Panc1 (cell line): Measurements from ENCODE around the gene ARL11. TPM values are rescaled to one million over a fixed set of nuclear protein-coding genes. Genes with fewer than 3 reads are reported as not detected.

ENCODE experiments used
- ATAC-seq: fragments of 200-7000 bp; cut with Tn5 transposase; 2 replicates; pipeline ENCODE4 v1.9.1; 2020; ENCODE audit warnings: mild to moderate bottlenecking, moderate library complexity
- BruUV-seq: library from RNA; stranded (reverse); fragments of 400-500 nt; replicated peaks from 2 replicates; lab custom pipeline; 2021; lab: Mats Ljungman, UMichigan
- CTCF ChIA-PET: fragments of 300-600 bp; sonication (Branson Sonifier 250); formaldehyde crosslinking; loops from one replicate; lab custom pipeline; 2022; ENCODE audit warnings: antibody characterized with exemption; lab: Charles Lee
- POLR2A ChIA-PET: fragments of 300-600 bp; sonication (Branson Sonifier 250); formaldehyde crosslinking; loops from one replicate; lab custom pipeline; 2022; ENCODE audit warnings: antibody characterized with exemption; lab: Charles Lee
- DNase-seq: peaks from one replicate; pipeline ENCODE4 v3.0.0-alpha.2; 2010; ENCODE audit warnings: low read depth, low spot score
- H3K27ac ChIP-seq: 2 replicates; pipeline ENCODE4 v1.5.1; 2011; ENCODE audit warnings: mild to moderate bottlenecking, low read length, inconsistent platforms
- H3K27me3 ChIP-seq: fragments of 200-500 bp; sonication (Bioruptor generic); 2 replicates; pipeline ENCODE4 v1.6.0; 2014; ENCODE audit warnings: low read length, inconsistent platforms; ENCODE audit not compliant: control insufficient read depth, insufficient read depth
- H3K36me3 ChIP-seq: fragments of 200-500 bp; sonication (Bioruptor generic); 2 replicates; pipeline ENCODE4 v1.5.1; 2014; ENCODE audit warnings: inconsistent platforms, mild to moderate bottlenecking, low read length, moderate library complexity; ENCODE audit not compliant: control insufficient read depth, insufficient read depth
- H3K4me1 ChIP-seq: 2 replicates; pipeline ENCODE4 v1.5.1; 2011; ENCODE audit warnings: inconsistent platforms, mild to moderate bottlenecking, low read length, moderate library complexity; ENCODE audit not compliant: control insufficient read depth, insufficient read depth
- H3K4me3 ChIP-seq, 2 experiments: 2 replicates each; pipeline ENCODE4 v1.5.1; 2011 to 2012; ENCODE audit warnings: low read depth in 2 of 2, low read length in 2 of 2, mild to moderate bottlenecking in 2 of 2, inconsistent platforms in 1 of 2, moderate library complexity in 1 of 2
- H3K9me3 ChIP-seq: fragments of 200-500 bp; sonication (Bioruptor generic); 2 replicates; pipeline ENCODE4 v1.5.1; 2014; ENCODE audit warnings: low read depth, mild to moderate bottlenecking, inconsistent platforms, low read length, moderate library complexity; ENCODE audit not compliant: control insufficient read depth, insufficient read depth
- CTCF ChIP-seq: fragments of 450-650 bp; IDR thresholded peaks from 2 replicates; pipeline ENCODE4 v1.5.1; 2017; ENCODE audit warnings: mild to moderate bottlenecking
- POLR2AphosphoS5 ChIP-seq: IDR thresholded peaks from 2 replicates; pipeline ENCODE4 v1.6.1; 2012; ENCODE audit warnings: mild to moderate bottlenecking, low read depth, low read length, moderate library complexity
- REST ChIP-seq, 2 experiments: IDR thresholded peaks; 2 replicates each; pipeline ENCODE4 v1.6.1; 2011 to 2012; ENCODE audit warnings: low read depth in 2 of 2, control low read depth in 1 of 2, low read length in 1 of 2, mild to moderate bottlenecking in 1 of 2, moderate library complexity in 1 of 2; ENCODE audit not compliant: insufficient read depth in 1 of 2
- SIN3A ChIP-seq: IDR thresholded peaks from 2 replicates; pipeline ENCODE4 v1.6.1; 2012; ENCODE audit warnings: low read depth, mild to moderate bottlenecking, low read length, moderate library complexity, borderline replicate concordance; ENCODE audit not compliant: insufficient read depth
- TCF7L2 ChIP-seq: IDR thresholded peaks from 2 replicates; pipeline ENCODE4 v1.6.1; 2011; ENCODE audit warnings: mild to moderate bottlenecking, low read depth, low read length, inconsistent platforms
- in situ Hi-C: cut with HindIII; loops from 2 replicates; pipeline ENCODE4 v1.10.0; 2016; ENCODE audit warnings: low sequenced_read_pairs, low pct_unique_long_range_greater_than_20kb
- intact Hi-C: fragments of 100-400 bp; cut with micrococcal nuclease; formaldehyde crosslinking; loops from one replicate; pipeline ENCODE4 v1.10.0; 2022; ENCODE audit not compliant: unreplicated experiment
- total RNA-seq: library from RNA; stranded (reverse); gene quantifications from one replicate; pipeline ENCODE4 v1.2.1, GENCODE V29; 2021; ENCODE audit not compliant: unreplicated experiment

ARL11 gene
- total RNA-seq, 1 experiment from 2014 or later = not detected

GRCh38 chr13:49629947-49630346, 1.6 kb downstream of the ARL11 start:
- Histone ChIP-seq H3K27me3 (no peaks in the 10 kb centered on the region), H3K27ac (no peak overlapping the region), H3K4me3 (no peak overlapping the region), H3K36me3 (no peaks in the 10 kb centered on the region), H3K4me1 (no peaks in the 10 kb centered on the region), H3K9me3 (no peaks in the 10 kb centered on the region)
- ChIA-PET POLR2A (no interaction called here), CTCF (no interaction called here)
- DNase-seq (no peak), ATAC-seq (no peak)
- intact Hi-C loops = no loop called here
- BruUV-seq = no TSS peak
- TF ChIP-seq SIN3A (no peak), REST (IDR thresholded peaks at IDR 0.05; ENCODE audit: insufficient read depth in 1 of 2, low read depth in 2 of 2, low read length in 1 of 2) (no peak), TCF7L2 (no peak), CTCF (no peak), POLR2AphosphoS5 (no peak)
- in situ Hi-C loops = no loop called here

GRCh38 chr13:49630580-49630979, 2.3 kb downstream of the ARL11 start:
- in situ Hi-C loops = no loop called here
- CTCF ChIA-PET = no interaction called here
- Histone ChIP-seq H3K4me3 (no peak overlapping the region), H3K27ac (no peak overlapping the region), H3K4me1 (no peaks in the 10 kb centered on the region), H3K27me3 (no peaks in the 10 kb centered on the region), H3K36me3 (no peaks in the 10 kb centered on the region), H3K9me3 (no peaks in the 10 kb centered on the region)
- POLR2A ChIA-PET = no interaction called here
- DNase-seq (no peak), ATAC-seq (no peak)
- intact Hi-C loops = no loop called here
- no TSS peak for BruUV-seq
- TF ChIP-seq REST (IDR thresholded peaks at IDR 0.05; ENCODE audit: insufficient read depth in 1 of 2, low read depth in 2 of 2, low read length in 1 of 2) = no peak
- TF ChIP-seq POLR2AphosphoS5 = no peak
- TF ChIP-seq SIN3A = no peak
- no peak for TF ChIP-seq TCF7L2
- TF ChIP-seq CTCF = no peak
